GM21390 (cell line): ENCODE data around the gene PPP1R14C.
"Not testable (repeated sequence)": the region's sequence is repeated elsewhere in the genome, so short reads cannot be mapped to it uniquely, and the experiment has no call there.

Source experiments
- ATAC-seq: cut with Tn5 transposase; IDR thresholded peaks from one replicate; pipeline ENCODE4 v1.9.1; 2021; ENCODE audit not compliant: unreplicated experiment

Gene PPP1R14C

GRCh38 chr6:150137711-150138110 lies 5.1 kb upstream of the PPP1R14C start:
- not testable (repeated sequence) for ATAC-seq

GRCh38 chr6:150138638-150139037 lies 4.2 kb upstream of the PPP1R14C start:
- ATAC-seq: no peak

GRCh38 chr6:150139533-150139932 lies 3.3 kb upstream of the PPP1R14C start:
- no peak for ATAC-seq

- ATAC-seq: no peak
Measured at GRCh38 chr6:150140236-150140969, 2.4 kb upstream of the PPP1R14C start.

- no peak for ATAC-seq
Measured at GRCh38 chr6:150142097-150142669, 661 bp upstream of the PPP1R14C start.

- ATAC-seq: no peak
Measured at GRCh38 chr6:150143516-150144293, 861 bp downstream of the PPP1R14C start.

- ATAC-seq: no peak
Measured at GRCh38 chr6:150144294-150144868, 1.5 kb downstream of the PPP1R14C start.

GRCh38 chr6:150145427-150145826 lies 2.6 kb downstream of the PPP1R14C start:
- no peak for ATAC-seq

- ATAC-seq: no peak
Measured at GRCh38 chr6:150145830-150146229, 3.0 kb downstream of the PPP1R14C start.

- ATAC-seq: no peak
Measured at GRCh38 chr6:150146436-150146835, 3.6 kb downstream of the PPP1R14C start.

GRCh38 chr6:150149146-150149545 lies 6.3 kb downstream of the PPP1R14C start:
- ATAC-seq: no peak

GRCh38 chr6:150150458-150150820 lies 7.6 kb downstream of the PPP1R14C start:
- no peak for ATAC-seq

- no peak for ATAC-seq
Measured at GRCh38 chr6:150150821-150151646, 8.2 kb downstream of the PPP1R14C start.

- ATAC-seq: no peak
Measured at GRCh38 chr6:150152891-150153876, 10.3 kb downstream of the PPP1R14C start.

GRCh38 chr6:150153905-150154492 lies 11.2 kb downstream of the PPP1R14C start:
- no peak for ATAC-seq

- ATAC-seq: no peak
Measured at GRCh38 chr6:150156460-150156859, 13.6 kb downstream of the PPP1R14C start.

GRCh38 chr6:150157081-150157480 lies 14.2 kb downstream of the PPP1R14C start:
- ATAC-seq: no peak

- no peak for ATAC-seq
Measured at GRCh38 chr6:150159757-150160156, 16.9 kb downstream of the PPP1R14C start.

- no peak for ATAC-seq
Measured at GRCh38 chr6:150163970-150164369, 21.1 kb downstream of the PPP1R14C start.
